Suppressor macrophage treated with lipopolysaccharide for 4 hours (primary cell): ENCODE data around the gene FUS.
"Not testable (repeated sequence)": the region's sequence is repeated elsewhere in the genome, so short reads cannot be mapped to it uniquely, and the experiment has no call there.

Experiments used
- DNase-seq: peaks from one replicate; pipeline ENCODE4 v3.0.0-alpha.2; 2020

FUS gene

GRCh38 chr16:31179747-31180459 lies at the start of gene FUS:
FUS (plus strand) TSS chr16:31180139; CDS start chr16:31180215, 76 bp downstream.
- DNase-seq = peak; percentile 95

- peak; percentile 73 for DNase-seq
Measured at GRCh38 chr16:31130336-31130891, 49.5 kb upstream of the FUS start.

GRCh38 chr16:31130899-31131298 lies 49.0 kb upstream of the FUS start:
- DNase-seq = no peak

- no peak for DNase-seq
Measured at GRCh38 chr16:31131416-31131815, 48.5 kb upstream of the FUS start.

- DNase-seq = no peak
Measured at GRCh38 chr16:31131841-31132271, 48.1 kb upstream of the FUS start.

GRCh38 chr16:31132303-31132979 lies 47.5 kb upstream of the FUS start:
- DNase-seq = no peak

- DNase-seq = no peak
Measured at GRCh38 chr16:31133046-31133501, 46.9 kb upstream of the FUS start.

- DNase-seq = peak; percentile 39
Measured at GRCh38 chr16:31134091-31134571, 45.8 kb upstream of the FUS start.

GRCh38 chr16:31134625-31135534 lies 45.1 kb upstream of the FUS start:
- DNase-seq = no peak

GRCh38 chr16:31135535-31136286 lies 44.2 kb upstream of the FUS start, which contains the start of gene PRSS8:
PRSS8 (minus strand) TSS chr16:31135727; CDS start chr16:31135498, 229 bp downstream.
- no peak for DNase-seq

- no peak for DNase-seq
Measured at GRCh38 chr16:31136287-31136662, 43.7 kb upstream of the FUS start.

GRCh38 chr16:31136822-31137499 lies 43.0 kb upstream of the FUS start:
- not testable (repeated sequence) for DNase-seq

GRCh38 chr16:31138621-31139578 lies 41.0 kb upstream of the FUS start:
- DNase-seq = no peak

GRCh38 chr16:31141071-31141469 lies 38.9 kb upstream of the FUS start:
- DNase-seq = not testable (repeated sequence)

- DNase-seq = no peak
Measured at GRCh38 chr16:31141489-31142108, 38.3 kb upstream of the FUS start.

- peak; percentile 99 for DNase-seq
Measured at GRCh38 chr16:31142109-31143010, 37.6 kb upstream of the FUS start.

- no peak for DNase-seq
Measured at GRCh38 chr16:31143011-31143693, 36.8 kb upstream of the FUS start.

- DNase-seq = no peak
Measured at GRCh38 chr16:31143694-31144148, 36.2 kb upstream of the FUS start.
